HCT116 (cell line): ENCODE results near the gene ETV4. TPM values are rescaled to one million over a fixed set of nuclear protein-coding genes. Genes with fewer than 3 reads are reported as not detected.

ENCODE experiments used
- ATAC-seq: fragments of 200-7000 bp; cut with Tn5 transposase; 2 replicates; pipeline ENCODE4 v1.9.1; 2020; ENCODE audit warnings: mild to moderate bottlenecking, moderate library complexity
- BruUV-seq: library from RNA; stranded (reverse); fragments of 400-500 nt; replicated peaks from 2 replicates; lab custom pipeline; 2021; lab: Mats Ljungman, UMichigan
- CTCF ChIA-PET: fragments of 300-600 bp; sonication (Branson Sonifier 250); formaldehyde crosslinking; loops from one replicate; lab custom pipeline; 2021; ENCODE audit warnings: antibody characterized with exemption; lab: Charles Lee
- POLR2A ChIA-PET: fragments of 300-600, 350-600 bp; sonication (Branson Sonifier 250); formaldehyde crosslinking; loops from one replicate; lab custom pipeline; 2021; ENCODE audit warnings: antibody characterized with exemption; lab: Charles Lee
- RAD21 ChIA-PET, 2 experiments: fragments of 300-600 bp; sonication (Branson Sonifier 250); formaldehyde crosslinking; loops; one replicate each; lab custom pipeline; 2023; ENCODE audit warnings: low total read pairs in 2 of 2; ENCODE audit not compliant: uncharacterized antibody in 2 of 2, unreplicated experiment in 2 of 2, low non-redundant PET in 1 of 2; lab: Charles Lee
- DNase-seq: peaks from one replicate; pipeline ENCODE4 v3.0.0-alpha.2; 2010; ENCODE audit warnings: low read depth, low spot score
- H2AFZ ChIP-seq: fragments of 200-600 bp; shearing (Covaris generic), sonication (generic); 2 replicates; pipeline ENCODE4 v1.6.1; 2017; ENCODE audit warnings: low read depth, mixed run types, mixed read lengths, antibody characterized with exemption, low read length; ENCODE audit not compliant: poor library complexity, severe bottlenecking
- H3K27ac ChIP-seq: 2 replicates; pipeline ENCODE4 v1.5.1; 2012; ENCODE audit warnings: low read depth, low read length
- H3K27me3 ChIP-seq: fragments of 200-600 bp; sonication (generic); 2 replicates; pipeline ENCODE4 v1.6.1; 2016; ENCODE audit warnings: mixed run types, low read length, mixed read lengths; ENCODE audit not compliant: insufficient read depth
- H3K36me3 ChIP-seq, 2 experiments: fragments of 200-500 bp in 1 of 2; fragments of 200-600 bp in 1 of 2; sonication (Bioruptor generic) in 1 of 2; sonication (generic) in 1 of 2; 2 replicates each; pipeline versions ENCODE4 v1.5.1 to v1.6.1; 2014 to 2016; ENCODE audit warnings: low read length in 2 of 2, inconsistent platforms in 1 of 2, mixed read lengths in 1 of 2, mixed run types in 1 of 2; ENCODE audit not compliant: insufficient read depth in 2 of 2, control insufficient read depth in 1 of 2
- H3K4me1 ChIP-seq, 2 experiments: fragments of 200-600 bp in 1 of 2; sonication (generic) in 1 of 2; 2 replicates each; pipeline versions ENCODE4 v1.5.1 to v1.6.1; 2012 to 2017; ENCODE audit warnings: low read length in 2 of 2, inconsistent platforms in 1 of 2, mild to moderate bottlenecking in 1 of 2, mixed read lengths in 1 of 2, mixed run types in 1 of 2, moderate library complexity in 1 of 2; ENCODE audit not compliant: insufficient read depth in 2 of 2, control insufficient read depth in 1 of 2
- H3K4me2 ChIP-seq: fragments of 200-600 bp; sonication (generic); 2 replicates; pipeline ENCODE4 v1.6.1; 2017; ENCODE audit warnings: mixed run types, low read length, mixed read lengths
- H3K4me3 ChIP-seq, 2 experiments: fragments of 200-600 bp in 1 of 2; sonication (generic) in 1 of 2; replicated peaks in 1 of 2; 2 replicates each; pipeline ENCODE4 v1.5.1; 2011 to 2016; ENCODE audit warnings: low read length in 2 of 2, control low read depth in 1 of 2, low read depth in 1 of 2, mild to moderate bottlenecking in 1 of 2, mixed read lengths in 1 of 2, mixed run types in 1 of 2
- H3K79me2 ChIP-seq: fragments of 200-600 bp; sonication (generic); 2 replicates; pipeline ENCODE4 v1.6.1; 2017; ENCODE audit warnings: mild to moderate bottlenecking, mixed run types, low read length, moderate library complexity, mixed read lengths; ENCODE audit not compliant: insufficient read depth
- H3K9ac ChIP-seq: fragments of 200-600 bp; sonication (generic); 2 replicates; pipeline ENCODE4 v1.6.1; 2016; ENCODE audit warnings: low read length, mixed read lengths
- H3K9me2 ChIP-seq: fragments of 200-600 bp; sonication (generic), shearing (Covaris generic); 2 replicates; pipeline ENCODE4 v1.6.1; 2017; ENCODE audit warnings: mixed run types, mild to moderate bottlenecking, moderate library complexity; ENCODE audit not compliant: insufficient read depth
- H3K9me3 ChIP-seq, 2 experiments: fragments of 200-500 bp in 1 of 2; fragments of 200-600 bp in 1 of 2; sonication (Bioruptor generic) in 1 of 2; sonication (generic) in 1 of 2; 2 replicates each; pipeline ENCODE4 v1.6.1; 2014 to 2017; ENCODE audit warnings: low read length in 2 of 2, mixed read lengths in 2 of 2, inconsistent platforms in 1 of 2, low read depth in 1 of 2, mild to moderate bottlenecking in 1 of 2, mixed run types in 1 of 2, moderate library complexity in 1 of 2; ENCODE audit not compliant: control insufficient read depth in 1 of 2, insufficient read depth in 1 of 2
- H4K20me1 ChIP-seq: fragments of 200-600 bp; sonication (generic), shearing (Covaris generic); 2 replicates; pipeline ENCODE4 v1.6.1; 2017; ENCODE audit warnings: mixed run types, mild to moderate bottlenecking, moderate library complexity; ENCODE audit not compliant: insufficient read depth
- EZH2 ChIP-seq: fragments of 200-600 bp; sonication (generic); IDR thresholded peaks from 2 replicates; pipeline ENCODE4 v1.6.1; 2017; ENCODE audit warnings: antibody characterized with exemption, mixed run types
- POLR2A ChIP-seq: IDR thresholded peaks from 2 replicates; pipeline ENCODE4 v1.7.0; 2011; ENCODE audit warnings: borderline replicate concordance; ENCODE audit not compliant: insufficient read depth, insufficient read length; ENCODE audit errors: extremely low read depth
- RAD21 ChIP-seq: IDR thresholded peaks from 2 replicates; pipeline ENCODE4 v1.6.1; 2012; ENCODE audit warnings: low read depth, mild to moderate bottlenecking
- YY1 ChIP-seq: IDR thresholded peaks from 2 replicates; pipeline ENCODE4 v1.6.1; 2011; ENCODE audit warnings: low read length, low read depth, moderate library complexity, mild to moderate bottlenecking; ENCODE audit not compliant: insufficient replicate concordance; ENCODE audit errors: extremely low read depth
- ZFX ChIP-seq: fragments of 450-650 bp; IDR thresholded peaks from 2 replicates; pipeline ENCODE4 v1.6.1; 2017
- intact Hi-C: fragments of 100-400 bp; cut with micrococcal nuclease; formaldehyde crosslinking; loops from 2 replicates; pipeline ENCODE4 v1.10.0; 2022
- total RNA-seq: library from RNA; stranded (reverse); gene quantifications from one replicate; pipeline ENCODE4 v1.2.1, GENCODE V29; 2021; ENCODE audit not compliant: unreplicated experiment
- TF ChIP-seq, protein P1 (sequence below), 3 experiments: fragments of 200-600 bp in 1 of 3; sonication (generic) in 1 of 3; IDR thresholded peaks in 2 of 3; conservative IDR thresholded peaks in 1 of 3; 2 replicates each; pipeline ENCODE4 v1.5.1; 2012 to 2017; ENCODE audit warnings: low read depth in 2 of 3, low read length in 2 of 3, antibody characterized with exemption in 1 of 3, borderline replicate concordance in 1 of 3, control low read depth in 1 of 3, mild to moderate bottlenecking in 1 of 3, mixed read lengths in 1 of 3, mixed run types in 1 of 3, moderate library complexity in 1 of 3; ENCODE audit not compliant: insufficient read depth in 1 of 3
- TF ChIP-seq, protein P2 (sequence below): IDR thresholded peaks from 2 replicates; pipeline ENCODE4 v1.6.1; 2012
- TF ChIP-seq, protein P3 (sequence below): IDR thresholded peaks from 2 replicates; pipeline ENCODE4 v1.6.1; 2012; ENCODE audit warnings: low read depth

The ETV4 gene
- total RNA-seq, 1 experiment from 2014 or later = 51.5 TPM

DNA sequence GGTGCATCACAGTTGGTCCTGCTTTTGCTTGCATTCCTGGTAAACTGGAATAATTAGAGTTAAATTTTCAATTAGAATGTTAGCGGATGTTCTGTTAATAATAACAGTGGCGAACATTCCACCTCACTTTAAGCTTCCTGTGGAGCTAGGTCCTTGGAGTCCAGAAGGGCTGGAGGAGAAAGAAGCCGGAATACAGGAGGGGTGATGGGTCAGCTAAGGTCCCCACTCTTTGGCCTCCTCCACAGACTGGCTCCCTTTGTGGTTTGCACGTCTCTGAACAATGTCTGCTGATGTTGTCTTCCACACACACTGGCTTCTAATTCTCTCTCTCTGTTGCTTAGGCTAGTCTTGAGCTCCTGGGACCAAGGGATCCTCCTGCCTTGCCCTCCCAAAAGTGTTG lies 35.0 kb upstream of the ETV4 start:
- Histone ChIP-seq H3K79me2 (no peaks in the 10 kb centered on the region), H3K4me2 (no peak overlapping the region)

More for the DNA sequence above, 35.0 kb upstream of the ETV4 start:
- Histone ChIP-seq H3K4me1 (peaks cover 0 to 21% of the 10 kb centered on the region in 2 experiments; a peak in 2 of 4 replicates), H3K9me3 (no peaks in the 10 kb centered on the region), H3K4me3 (no peak overlapping the region), H4K20me1 (no peaks in the 10 kb centered on the region), H3K9me2 (no peaks in the 10 kb centered on the region), H3K27me3 (no peaks in the 10 kb centered on the region), H3K27ac (no peak overlapping the region), H3K36me3 (no peaks in the 10 kb centered on the region), H3K9ac (no peak overlapping the region), H2AFZ (no peak overlapping the region)
- ChIA-PET CTCF (no interaction called here), RAD21 (no interaction called here), POLR2A (no interaction called here)
- intact Hi-C loops = no loop called here
- TF ChIP-seq POLR2A (no peak), YY1 (no peak), EZH2 (no peak), ZFX (no peak), RAD21 (no peak)
- TF ChIP-seq, protein P1, sequence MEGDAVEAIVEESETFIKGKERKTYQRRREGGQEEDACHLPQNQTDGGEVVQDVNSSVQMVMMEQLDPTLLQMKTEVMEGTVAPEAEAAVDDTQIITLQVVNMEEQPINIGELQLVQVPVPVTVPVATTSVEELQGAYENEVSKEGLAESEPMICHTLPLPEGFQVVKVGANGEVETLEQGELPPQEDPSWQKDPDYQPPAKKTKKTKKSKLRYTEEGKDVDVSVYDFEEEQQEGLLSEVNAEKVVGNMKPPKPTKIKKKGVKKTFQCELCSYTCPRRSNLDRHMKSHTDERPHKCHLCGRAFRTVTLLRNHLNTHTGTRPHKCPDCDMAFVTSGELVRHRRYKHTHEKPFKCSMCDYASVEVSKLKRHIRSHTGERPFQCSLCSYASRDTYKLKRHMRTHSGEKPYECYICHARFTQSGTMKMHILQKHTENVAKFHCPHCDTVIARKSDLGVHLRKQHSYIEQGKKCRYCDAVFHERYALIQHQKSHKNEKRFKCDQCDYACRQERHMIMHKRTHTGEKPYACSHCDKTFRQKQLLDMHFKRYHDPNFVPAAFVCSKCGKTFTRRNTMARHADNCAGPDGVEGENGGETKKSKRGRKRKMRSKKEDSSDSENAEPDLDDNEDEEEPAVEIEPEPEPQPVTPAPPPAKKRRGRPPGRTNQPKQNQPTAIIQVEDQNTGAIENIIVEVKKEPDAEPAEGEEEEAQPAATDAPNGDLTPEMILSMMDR (IDR thresholded peaks at IDR 0.05 in 2 of 3, conservative IDR thresholded peaks at IDR 0.05 in 1 of 3; ENCODE audit: borderline replicate concordance in 1 of 3, insufficient read depth in 1 of 3, low read depth in 2 of 3, low read length in 2 of 3) = no peak
- TF ChIP-seq, protein P2, sequence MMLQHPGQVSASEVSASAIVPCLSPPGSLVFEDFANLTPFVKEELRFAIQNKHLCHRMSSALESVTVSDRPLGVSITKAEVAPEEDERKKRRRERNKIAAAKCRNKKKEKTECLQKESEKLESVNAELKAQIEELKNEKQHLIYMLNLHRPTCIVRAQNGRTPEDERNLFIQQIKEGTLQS = no peak
- TF ChIP-seq, protein P3, sequence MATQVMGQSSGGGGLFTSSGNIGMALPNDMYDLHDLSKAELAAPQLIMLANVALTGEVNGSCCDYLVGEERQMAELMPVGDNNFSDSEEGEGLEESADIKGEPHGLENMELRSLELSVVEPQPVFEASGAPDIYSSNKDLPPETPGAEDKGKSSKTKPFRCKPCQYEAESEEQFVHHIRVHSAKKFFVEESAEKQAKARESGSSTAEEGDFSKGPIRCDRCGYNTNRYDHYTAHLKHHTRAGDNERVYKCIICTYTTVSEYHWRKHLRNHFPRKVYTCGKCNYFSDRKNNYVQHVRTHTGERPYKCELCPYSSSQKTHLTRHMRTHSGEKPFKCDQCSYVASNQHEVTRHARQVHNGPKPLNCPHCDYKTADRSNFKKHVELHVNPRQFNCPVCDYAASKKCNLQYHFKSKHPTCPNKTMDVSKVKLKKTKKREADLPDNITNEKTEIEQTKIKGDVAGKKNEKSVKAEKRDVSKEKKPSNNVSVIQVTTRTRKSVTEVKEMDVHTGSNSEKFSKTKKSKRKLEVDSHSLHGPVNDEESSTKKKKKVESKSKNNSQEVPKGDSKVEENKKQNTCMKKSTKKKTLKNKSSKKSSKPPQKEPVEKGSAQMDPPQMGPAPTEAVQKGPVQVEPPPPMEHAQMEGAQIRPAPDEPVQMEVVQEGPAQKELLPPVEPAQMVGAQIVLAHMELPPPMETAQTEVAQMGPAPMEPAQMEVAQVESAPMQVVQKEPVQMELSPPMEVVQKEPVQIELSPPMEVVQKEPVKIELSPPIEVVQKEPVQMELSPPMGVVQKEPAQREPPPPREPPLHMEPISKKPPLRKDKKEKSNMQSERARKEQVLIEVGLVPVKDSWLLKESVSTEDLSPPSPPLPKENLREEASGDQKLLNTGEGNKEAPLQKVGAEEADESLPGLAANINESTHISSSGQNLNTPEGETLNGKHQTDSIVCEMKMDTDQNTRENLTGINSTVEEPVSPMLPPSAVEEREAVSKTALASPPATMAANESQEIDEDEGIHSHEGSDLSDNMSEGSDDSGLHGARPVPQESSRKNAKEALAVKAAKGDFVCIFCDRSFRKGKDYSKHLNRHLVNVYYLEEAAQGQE = no peak
- ATAC-seq (no peak), DNase-seq (no peak)
- no TSS peak for BruUV-seq
